HepG2 (cell line): ENCODE measurements around the gene ZNF212. TPM values are rescaled to one million over a fixed set of nuclear protein-coding genes. Genes with fewer than 3 reads are reported as not detected.

Source experiments
- AKAP8 ChIP-seq: sonication (generic); formaldehyde crosslinking; IDR thresholded peaks from 2 replicates; pipeline ENCODE4 v1.5.1; 2020; ENCODE audit warnings: mild to moderate bottlenecking, missing genetic modification reagents
- BHLHE40 ChIP-seq: IDR thresholded peaks from 2 replicates; pipeline ENCODE4 v1.6.1; 2011; ENCODE audit warnings: low read length, improper control_type of control experiment
- HMG20B ChIP-seq: conservative IDR thresholded peaks from 2 replicates; pipeline ENCODE4 v1.6.1; 2016; ENCODE audit warnings: missing genetic modification reagents, missing compliant biosample characterization
- NFYC ChIP-seq: IDR thresholded peaks from 2 replicates; pipeline ENCODE4 v1.6.1; 2016; ENCODE audit warnings: missing genetic modification reagents, missing compliant biosample characterization
- POGZ ChIP-seq: sonication (generic); formaldehyde crosslinking; IDR thresholded peaks from 2 replicates; pipeline ENCODE4 v1.4.0; 2020; ENCODE audit warnings: mild to moderate bottlenecking, missing genetic modification reagents
- REXO4 ChIP-seq: sonication (generic); formaldehyde crosslinking; IDR thresholded peaks from 2 replicates; pipeline ENCODE4 v1.8.0; 2022; ENCODE audit warnings: missing genetic modification reagents, mild to moderate bottlenecking, borderline replicate concordance
- TGIF2 ChIP-seq: IDR thresholded peaks from 2 replicates; pipeline ENCODE4 v1.6.1; 2016; ENCODE audit warnings: control low read depth, missing compliant biosample characterization
- TRIM24 ChIP-seq: sonication (generic); formaldehyde crosslinking; IDR thresholded peaks from 2 replicates; pipeline ENCODE4 v1.8.0; 2022; ENCODE audit warnings: mild to moderate bottlenecking, missing genetic modification reagents
- ZBTB38 ChIP-seq: sonication (generic); formaldehyde crosslinking; IDR thresholded peaks from 2 replicates; pipeline ENCODE4 v1.5.1; 2020; ENCODE audit warnings: mild to moderate bottlenecking, missing genetic modification reagents
- ZNF333 ChIP-seq: sonication (generic); formaldehyde crosslinking; IDR thresholded peaks from 2 replicates; pipeline ENCODE4 v1.4.0; 2020; ENCODE audit warnings: mild to moderate bottlenecking, missing genetic modification reagents, borderline replicate concordance
- ZNF781 ChIP-seq: sonication (generic); formaldehyde crosslinking; IDR thresholded peaks from 2 replicates; pipeline ENCODE4 v1.5.1; 2020; ENCODE audit warnings: borderline replicate concordance, mild to moderate bottlenecking, missing genetic modification reagents; ENCODE audit errors: not compliant biosample characterization
- polyA plus RNA-seq, 8 experiments: library from polyadenylated mRNA; depleted of rRNA in 3 of 8; stranded (reverse) in 7 of 8; unstranded in 1 of 8; fragments of >200 nt; fragmentation: Illumina TruSeq in 4 of 8; extraction: Trizol in 4 of 8; gene quantifications; 2 replicates each; pipeline versions ENCODE4 v1.2.1 to v1.2.3, GENCODE V29; 2011 to 2016; ENCODE audit warnings: low read depth in 4 of 8, missing spikeins in 1 of 8, mixed read lengths in 1 of 8; ENCODE audit not compliant: insufficient read depth in 1 of 8
- total RNA-seq, 5 experiments: library from RNA; depleted of rRNA; stranded (reverse); fragments of >200 nt; fragmentation: Illumina TruSeq; extraction: Trizol; gene quantifications; 2 replicates each; pipeline ENCODE4 v1.2.3, GENCODE V29; 2016; ENCODE audit warnings: low read depth in 1 of 5
- TF ChIP-seq, protein P1 (sequence below): sonication (generic); formaldehyde crosslinking; IDR thresholded peaks from 2 replicates; pipeline ENCODE4 v1.4.0; 2020; ENCODE audit warnings: missing genetic modification reagents
- TF ChIP-seq, protein P2 (sequence below): sonication (generic); formaldehyde crosslinking; IDR thresholded peaks from 2 replicates; pipeline ENCODE4 v1.4.0; 2020; ENCODE audit warnings: missing genetic modification reagents
- TF ChIP-seq, protein P3 (sequence below): sonication (generic); formaldehyde crosslinking; conservative IDR thresholded peaks from 2 replicates; pipeline ENCODE4 v1.4.0; 2020; ENCODE audit warnings: missing genetic modification reagents
- TF ChIP-seq, protein P4 (sequence below): sonication (generic); formaldehyde crosslinking; conservative IDR thresholded peaks from 2 replicates; pipeline ENCODE4 v1.8.0; 2022; ENCODE audit warnings: missing genetic modification reagents
- TF ChIP-seq, protein P5 (sequence below): sonication (generic); formaldehyde crosslinking; IDR thresholded peaks from 2 replicates; pipeline ENCODE4 v1.5.1; 2020; ENCODE audit warnings: mild to moderate bottlenecking, missing genetic modification reagents, borderline replicate concordance

The ZNF212 gene
- total and polyA plus RNA-seq, 2 of the 13 experiments (the other 11 are each of a cell fraction or from before 2014, with no cell fraction given): 2.6 to 3.8 TPM

DNA sequence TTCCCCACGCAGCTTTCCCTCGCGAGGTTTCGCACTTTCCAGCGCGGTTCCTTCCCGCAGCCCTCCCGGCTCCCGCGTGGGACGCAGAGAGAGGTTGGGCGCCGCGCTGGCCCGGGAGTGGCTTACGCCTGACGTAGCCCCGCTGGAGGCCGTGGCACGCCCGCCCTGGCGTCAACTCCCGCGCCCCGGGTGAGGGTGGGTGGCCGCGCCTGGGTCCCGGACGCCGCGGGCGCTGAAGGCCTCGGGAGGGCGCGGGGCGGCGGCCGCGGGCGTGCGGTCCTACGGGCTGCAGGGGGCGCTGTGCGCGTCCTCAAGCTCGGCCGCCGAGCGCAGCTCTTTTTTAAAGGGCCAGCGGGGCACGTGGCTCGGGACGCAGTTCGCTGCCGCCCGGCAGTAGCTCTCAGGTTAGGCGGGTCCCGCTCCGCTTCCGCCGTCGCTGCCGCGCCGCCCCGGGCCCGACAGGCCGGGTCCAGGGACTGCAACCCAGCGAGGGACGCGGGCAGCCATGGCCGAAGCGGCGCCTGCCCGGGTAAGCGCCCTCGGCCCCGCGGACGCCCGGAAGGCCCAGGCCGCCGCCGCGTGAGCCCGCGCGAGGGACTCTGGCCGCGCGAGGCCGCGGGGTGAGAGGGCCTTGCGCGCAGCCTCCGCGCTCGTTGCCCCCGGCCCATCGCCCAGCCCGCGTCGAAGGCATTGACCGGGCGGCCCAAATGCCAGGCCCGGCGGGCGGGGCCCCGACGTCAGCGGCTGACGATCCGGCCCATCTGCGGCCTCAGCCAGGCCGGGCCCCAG, 22.6 kb downstream of the ZNF212 start, which contains the start of gene ZNF783 (continued):
- TF ChIP-seq BHLHE40: peak; percentile 74
- TF ChIP-seq AKAP8: peak; percentile 45; the same call in 1 of the 2 replicates
- no peak for TF ChIP-seq TGIF2
- TF ChIP-seq ZBTB38: peak; percentile 79; the same call in 1 of the 2 replicates
- TF ChIP-seq, protein P1, sequence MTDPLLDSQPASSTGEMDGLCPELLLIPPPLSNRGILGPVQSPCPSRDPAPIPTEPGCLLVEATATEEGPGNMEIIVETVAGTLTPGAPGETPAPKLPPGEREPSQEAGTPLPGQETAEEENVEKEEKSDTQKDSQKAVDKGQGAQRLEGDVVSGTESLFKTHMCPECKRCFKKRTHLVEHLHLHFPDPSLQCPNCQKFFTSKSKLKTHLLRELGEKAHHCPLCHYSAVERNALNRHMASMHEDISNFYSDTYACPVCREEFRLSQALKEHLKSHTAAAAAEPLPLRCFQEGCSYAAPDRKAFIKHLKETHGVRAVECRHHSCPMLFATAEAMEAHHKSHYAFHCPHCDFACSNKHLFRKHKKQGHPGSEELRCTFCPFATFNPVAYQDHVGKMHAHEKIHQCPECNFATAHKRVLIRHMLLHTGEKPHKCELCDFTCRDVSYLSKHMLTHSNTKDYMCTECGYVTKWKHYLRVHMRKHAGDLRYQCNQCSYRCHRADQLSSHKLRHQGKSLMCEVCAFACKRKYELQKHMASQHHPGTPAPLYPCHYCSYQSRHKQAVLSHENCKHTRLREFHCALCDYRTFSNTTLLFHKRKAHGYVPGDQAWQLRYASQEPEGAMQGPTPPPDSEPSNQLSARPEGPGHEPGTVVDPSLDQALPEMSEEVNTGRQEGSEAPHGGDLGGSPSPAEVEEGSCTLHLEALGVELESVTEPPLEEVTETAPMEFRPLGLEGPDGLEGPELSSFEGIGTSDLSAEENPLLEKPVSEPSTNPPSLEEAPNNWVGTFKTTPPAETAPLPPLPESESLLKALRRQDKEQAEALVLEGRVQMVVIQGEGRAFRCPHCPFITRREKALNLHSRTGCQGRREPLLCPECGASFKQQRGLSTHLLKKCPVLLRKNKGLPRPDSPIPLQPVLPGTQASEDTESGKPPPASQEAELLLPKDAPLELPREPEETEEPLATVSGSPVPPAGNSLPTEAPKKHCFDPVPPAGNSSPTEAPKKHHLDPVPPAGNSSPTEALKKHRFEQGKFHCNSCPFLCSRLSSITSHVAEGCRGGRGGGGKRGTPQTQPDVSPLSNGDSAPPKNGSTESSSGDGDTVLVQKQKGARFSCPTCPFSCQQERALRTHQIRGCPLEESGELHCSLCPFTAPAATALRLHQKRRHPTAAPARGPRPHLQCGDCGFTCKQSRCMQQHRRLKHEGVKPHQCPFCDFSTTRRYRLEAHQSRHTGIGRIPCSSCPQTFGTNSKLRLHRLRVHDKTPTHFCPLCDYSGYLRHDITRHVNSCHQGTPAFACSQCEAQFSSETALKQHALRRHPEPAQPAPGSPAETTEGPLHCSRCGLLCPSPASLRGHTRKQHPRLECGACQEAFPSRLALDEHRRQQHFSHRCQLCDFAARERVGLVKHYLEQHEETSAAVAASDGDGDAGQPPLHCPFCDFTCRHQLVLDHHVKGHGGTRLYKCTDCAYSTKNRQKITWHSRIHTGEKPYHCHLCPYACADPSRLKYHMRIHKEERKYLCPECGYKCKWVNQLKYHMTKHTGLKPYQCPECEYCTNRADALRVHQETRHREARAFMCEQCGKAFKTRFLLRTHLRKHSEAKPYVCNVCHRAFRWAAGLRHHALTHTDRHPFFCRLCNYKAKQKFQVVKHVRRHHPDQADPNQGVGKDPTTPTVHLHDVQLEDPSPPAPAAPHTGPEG (CRISPR knock-in tag): peak; percentile 93
- TF ChIP-seq, protein P2, sequence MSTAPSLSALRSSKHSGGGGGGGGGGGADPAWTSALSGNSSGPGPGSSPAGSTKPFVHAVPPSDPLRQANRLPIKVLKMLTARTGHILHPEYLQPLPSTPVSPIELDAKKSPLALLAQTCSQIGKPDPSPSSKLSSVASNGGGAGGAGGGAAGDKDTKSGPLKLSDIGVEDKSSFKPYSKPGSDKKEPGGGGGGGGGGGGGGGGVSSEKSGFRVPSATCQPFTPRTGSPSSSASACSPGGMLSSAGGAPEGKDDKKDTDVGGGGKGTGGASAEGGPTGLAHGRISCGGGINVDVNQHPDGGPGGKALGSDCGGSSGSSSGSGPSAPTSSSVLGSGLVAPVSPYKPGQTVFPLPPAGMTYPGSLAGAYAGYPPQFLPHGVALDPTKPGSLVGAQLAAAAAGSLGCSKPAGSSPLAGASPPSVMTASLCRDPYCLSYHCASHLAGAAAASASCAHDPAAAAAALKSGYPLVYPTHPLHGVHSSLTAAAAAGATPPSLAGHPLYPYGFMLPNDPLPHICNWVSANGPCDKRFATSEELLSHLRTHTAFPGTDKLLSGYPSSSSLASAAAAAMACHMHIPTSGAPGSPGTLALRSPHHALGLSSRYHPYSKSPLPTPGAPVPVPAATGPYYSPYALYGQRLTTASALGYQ (CRISPR knock-in tag): 0 out of 2 replicates have a peak, but pooled peaks have one; percentile 45
- no peak for TF ChIP-seq HMG20B (CRISPR knock-in tag)
- no peak; the same call in 1 of the 2 replicates for TF ChIP-seq POGZ (CRISPR knock-in tag)
- TF ChIP-seq, protein P3, sequence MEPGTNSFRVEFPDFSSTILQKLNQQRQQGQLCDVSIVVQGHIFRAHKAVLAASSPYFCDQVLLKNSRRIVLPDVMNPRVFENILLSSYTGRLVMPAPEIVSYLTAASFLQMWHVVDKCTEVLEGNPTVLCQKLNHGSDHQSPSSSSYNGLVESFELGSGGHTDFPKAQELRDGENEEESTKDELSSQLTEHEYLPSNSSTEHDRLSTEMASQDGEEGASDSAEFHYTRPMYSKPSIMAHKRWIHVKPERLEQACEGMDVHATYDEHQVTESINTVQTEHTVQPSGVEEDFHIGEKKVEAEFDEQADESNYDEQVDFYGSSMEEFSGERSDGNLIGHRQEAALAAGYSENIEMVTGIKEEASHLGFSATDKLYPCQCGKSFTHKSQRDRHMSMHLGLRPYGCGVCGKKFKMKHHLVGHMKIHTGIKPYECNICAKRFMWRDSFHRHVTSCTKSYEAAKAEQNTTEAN (CRISPR knock-in tag): peak; percentile 73
- TF ChIP-seq, protein P4, sequence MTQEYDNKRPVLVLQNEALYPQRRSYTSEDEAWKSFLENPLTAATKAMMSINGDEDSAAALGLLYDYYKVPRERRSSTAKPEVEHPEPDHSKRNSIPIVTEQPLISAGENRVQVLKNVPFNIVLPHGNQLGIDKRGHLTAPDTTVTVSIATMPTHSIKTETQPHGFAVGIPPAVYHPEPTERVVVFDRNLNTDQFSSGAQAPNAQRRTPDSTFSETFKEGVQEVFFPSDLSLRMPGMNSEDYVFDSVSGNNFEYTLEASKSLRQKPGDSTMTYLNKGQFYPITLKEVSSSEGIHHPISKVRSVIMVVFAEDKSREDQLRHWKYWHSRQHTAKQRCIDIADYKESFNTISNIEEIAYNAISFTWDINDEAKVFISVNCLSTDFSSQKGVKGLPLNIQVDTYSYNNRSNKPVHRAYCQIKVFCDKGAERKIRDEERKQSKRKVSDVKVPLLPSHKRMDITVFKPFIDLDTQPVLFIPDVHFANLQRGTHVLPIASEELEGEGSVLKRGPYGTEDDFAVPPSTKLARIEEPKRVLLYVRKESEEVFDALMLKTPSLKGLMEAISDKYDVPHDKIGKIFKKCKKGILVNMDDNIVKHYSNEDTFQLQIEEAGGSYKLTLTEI (CRISPR knock-in tag): no peak
- TF ChIP-seq, protein P5, sequence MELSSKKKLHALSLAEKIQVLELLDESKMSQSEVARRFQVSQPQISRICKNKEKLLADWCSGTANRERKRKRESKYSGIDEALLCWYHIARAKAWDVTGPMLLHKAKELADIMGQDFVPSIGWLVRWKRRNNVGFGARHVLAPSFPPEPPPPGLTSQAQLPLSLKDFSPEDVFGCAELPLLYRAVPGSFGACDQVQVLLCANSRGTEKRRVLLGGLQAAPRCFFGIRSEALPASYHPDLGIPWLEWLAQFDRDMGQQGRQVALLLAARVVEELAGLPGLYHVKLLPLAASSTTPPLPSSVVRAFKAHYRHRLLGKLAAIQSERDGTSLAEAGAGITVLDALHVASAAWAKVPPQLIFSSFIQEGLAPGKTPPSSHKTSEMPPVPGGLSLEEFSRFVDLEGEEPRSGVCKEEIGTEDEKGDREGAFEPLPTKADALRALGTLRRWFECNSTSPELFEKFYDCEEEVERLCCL (CRISPR knock-in tag): no peak
- TF ChIP-seq ZNF781 (CRISPR knock-in tag): no peak
- TF ChIP-seq TRIM24 (CRISPR knock-in tag): no peak
- no peak; the same call in 1 of the 2 replicates for TF ChIP-seq ZNF333 (CRISPR knock-in tag)
- TF ChIP-seq NFYC: 0 out of 2 replicates have a peak, but pooled peaks have one; percentile 19
- TF ChIP-seq REXO4: peak; percentile 42; the same call in 1 of the 2 replicates
